GM12801 (cell line): ENCODE data around the gene RSAD1.

Source experiments
- TF ChIP-seq, protein P1 (sequence below): IDR thresholded peaks from one replicate; pipeline ENCODE4 v1.5.1; 2011; ENCODE audit warnings: control low read depth; ENCODE audit not compliant: insufficient read length; ENCODE audit errors: extremely low read depth

RSAD1 gene

DNA sequence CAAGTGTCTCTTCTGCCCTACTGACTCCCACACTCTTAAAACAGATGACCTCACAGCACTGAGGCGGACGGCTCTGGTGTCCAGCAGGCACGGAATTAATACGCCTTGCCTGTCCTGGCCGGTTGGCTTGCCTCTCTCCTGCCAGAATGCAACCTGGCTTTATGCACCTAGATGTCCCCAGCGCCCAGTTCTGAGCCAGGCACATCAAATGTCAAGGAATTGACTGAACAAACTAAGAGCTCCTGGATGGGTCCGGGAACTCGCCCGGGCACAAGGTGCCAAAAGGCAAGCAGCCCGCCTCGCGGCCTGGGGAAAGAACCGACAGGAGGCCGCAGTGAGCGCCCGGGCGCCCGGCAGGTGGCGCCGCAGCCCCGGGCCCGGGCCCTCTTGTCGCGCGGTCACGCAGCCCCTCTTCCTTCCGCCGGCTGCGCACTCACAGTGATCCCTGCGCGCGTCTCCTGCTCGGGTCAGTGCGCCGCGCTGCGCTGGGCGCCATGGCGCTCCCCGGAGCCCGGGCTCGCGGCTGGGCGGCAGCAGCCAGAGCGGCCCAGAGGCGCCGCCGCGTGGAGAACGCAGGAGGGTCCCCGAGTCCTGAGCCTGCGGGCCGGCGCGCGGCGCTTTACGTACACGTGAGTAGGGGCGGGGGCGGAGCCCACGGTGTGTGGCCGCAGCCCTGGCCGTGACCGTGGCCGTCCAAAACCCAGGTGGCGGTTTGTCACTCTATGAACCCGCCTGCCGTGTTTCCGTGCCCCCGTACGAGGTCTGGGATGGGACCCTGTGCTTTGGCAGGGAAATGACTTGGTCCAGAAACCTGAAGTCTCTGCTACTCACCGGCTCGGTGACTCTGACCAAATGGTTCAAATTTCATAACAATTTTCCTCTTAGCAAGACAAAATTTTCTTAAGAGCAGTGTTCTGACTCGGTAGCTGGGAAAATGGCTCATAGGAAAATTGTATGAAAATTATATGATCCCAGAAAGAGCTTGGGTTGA is at the start of gene RSAD1:
Gene RSAD1, plus strand, starts transcription at position 470 of the 991 bp plus-strand sequence. Its CDS starts 25 bp downstream, at position 495.
- TF ChIP-seq, protein P1, sequence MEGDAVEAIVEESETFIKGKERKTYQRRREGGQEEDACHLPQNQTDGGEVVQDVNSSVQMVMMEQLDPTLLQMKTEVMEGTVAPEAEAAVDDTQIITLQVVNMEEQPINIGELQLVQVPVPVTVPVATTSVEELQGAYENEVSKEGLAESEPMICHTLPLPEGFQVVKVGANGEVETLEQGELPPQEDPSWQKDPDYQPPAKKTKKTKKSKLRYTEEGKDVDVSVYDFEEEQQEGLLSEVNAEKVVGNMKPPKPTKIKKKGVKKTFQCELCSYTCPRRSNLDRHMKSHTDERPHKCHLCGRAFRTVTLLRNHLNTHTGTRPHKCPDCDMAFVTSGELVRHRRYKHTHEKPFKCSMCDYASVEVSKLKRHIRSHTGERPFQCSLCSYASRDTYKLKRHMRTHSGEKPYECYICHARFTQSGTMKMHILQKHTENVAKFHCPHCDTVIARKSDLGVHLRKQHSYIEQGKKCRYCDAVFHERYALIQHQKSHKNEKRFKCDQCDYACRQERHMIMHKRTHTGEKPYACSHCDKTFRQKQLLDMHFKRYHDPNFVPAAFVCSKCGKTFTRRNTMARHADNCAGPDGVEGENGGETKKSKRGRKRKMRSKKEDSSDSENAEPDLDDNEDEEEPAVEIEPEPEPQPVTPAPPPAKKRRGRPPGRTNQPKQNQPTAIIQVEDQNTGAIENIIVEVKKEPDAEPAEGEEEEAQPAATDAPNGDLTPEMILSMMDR, result no peak

DNA sequence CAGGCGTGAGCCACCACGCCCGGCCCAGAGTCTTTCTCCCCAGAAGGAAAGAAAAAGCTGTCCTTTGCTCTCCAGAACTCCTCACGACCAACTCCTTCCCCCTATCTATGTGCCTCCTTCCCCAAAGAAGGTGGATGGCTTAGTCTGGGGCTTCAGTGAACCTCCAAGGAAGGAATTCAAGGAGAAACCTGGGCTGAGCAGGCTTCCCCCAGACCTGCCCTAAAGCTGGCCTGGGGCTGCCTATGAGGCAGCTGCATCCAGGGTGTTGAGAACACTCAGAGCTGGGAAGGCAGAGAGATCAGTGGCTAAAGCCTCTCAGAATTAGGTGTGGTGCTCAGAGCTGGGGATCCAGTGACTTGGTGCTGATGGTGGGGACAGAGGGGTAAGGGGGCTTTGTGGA is 48.9 kb upstream of the RSAD1 start:
- TF ChIP-seq, protein P1, result no peak

DNA sequence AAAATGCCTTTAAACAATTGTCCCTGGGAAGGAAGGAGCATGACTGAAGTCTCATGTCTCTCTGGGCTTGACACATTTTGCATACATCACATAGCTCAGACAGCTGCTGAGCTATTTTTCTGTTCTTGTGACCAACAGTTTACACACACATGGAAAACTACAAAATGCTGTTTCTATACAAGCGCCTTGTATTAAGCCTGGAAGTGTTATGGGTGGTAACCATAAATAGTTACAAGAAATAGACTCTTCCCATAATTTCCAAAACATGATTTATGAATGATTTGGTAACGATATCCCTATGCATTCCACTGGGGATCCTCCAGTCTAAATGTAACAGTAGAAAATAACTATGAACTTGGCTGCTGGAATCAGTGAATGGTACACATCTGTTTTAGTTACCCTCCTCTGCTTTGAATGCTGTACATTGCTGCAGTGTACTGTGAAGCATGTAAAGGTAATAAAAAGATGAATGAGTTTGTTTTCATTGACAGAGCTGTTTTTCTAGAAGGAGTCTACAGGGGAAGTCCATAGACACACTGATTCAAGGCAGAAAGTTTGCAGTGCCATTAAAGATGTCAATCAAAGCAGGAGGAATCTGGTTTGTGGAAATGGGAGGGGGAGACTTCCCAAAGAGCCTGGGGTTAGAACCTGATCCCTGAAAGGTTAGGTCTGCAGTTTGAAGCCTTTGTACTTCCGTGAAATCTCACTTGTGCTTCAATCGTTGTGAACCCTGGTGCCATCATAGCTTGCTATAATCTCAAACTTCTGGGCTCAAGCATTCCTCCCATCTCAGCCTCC is 47.6 kb upstream of the RSAD1 start:
- TF ChIP-seq, protein P1, result no peak

DNA sequence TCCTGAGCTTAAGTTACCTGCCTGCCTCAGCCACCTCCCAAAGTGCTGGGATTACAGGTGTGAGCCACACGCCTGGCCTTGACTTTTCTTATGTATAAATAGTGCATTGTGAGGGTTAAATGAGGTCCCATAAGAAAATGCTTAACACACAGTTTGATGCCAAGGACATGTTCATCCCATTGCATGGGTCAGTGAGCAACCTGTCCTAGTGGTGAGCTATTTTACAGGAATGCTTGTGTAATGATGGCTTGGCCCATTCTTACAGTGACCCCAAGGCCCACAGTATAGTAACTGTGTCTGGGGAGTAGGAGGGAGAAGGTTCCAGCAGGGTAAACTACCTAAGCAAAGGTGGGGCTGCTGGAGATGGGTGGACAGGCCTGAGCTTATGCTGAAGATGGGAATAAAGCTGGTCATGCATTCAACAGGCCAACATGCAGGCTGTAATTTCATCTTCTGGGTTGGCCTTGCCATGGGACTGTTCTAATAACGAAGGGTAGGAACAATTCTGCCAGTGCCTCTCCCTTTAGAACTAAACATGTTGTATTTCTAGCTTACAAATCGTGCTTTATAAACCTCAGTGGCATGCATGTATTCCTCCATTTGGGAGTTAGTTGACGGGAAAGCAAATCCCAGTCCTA is 46.4 kb upstream of the RSAD1 start:
- TF ChIP-seq, protein P1, result no peak

DNA sequence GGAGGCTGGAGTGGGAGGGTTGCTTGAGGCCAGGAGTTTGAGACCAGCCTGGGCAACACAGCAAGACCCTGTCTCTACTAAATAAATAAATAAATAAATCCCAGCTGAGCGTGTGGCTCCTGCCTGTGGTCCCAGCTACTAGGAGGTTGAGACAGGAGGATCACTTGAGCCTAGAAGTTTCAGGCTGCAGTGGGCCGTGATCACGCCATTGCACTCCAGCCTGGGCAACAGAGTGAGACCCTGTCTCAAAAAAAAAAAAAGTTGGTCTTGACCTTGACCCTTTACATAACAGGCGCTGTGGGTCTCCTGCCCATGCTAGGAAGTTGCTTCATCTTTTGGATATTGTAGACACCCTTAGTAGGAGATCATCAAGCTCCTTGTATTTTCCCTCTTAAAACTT is 41.3 kb upstream of the RSAD1 start:
- TF ChIP-seq, protein P1, result no peak

DNA sequence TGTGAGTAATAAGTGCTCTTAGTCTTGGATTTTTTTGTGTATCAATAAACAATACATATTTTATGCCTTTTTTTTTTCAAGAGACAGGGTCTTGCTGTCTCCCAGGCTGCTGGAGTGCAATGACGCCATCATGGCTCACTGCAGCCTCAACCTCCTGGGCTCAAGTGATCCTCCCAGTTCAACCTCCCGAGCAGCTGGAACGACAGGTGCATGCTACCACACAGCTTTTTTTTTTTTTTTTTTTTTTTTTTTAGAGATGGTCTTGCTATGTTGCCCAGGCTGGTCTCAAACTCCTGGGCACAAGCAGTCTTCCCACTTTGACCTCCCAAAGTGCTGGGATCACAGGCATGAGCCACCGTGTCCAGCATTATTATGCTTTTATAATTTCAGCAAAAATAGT is 39.7 kb upstream of the RSAD1 start:
- TF ChIP-seq, protein P1, result no peak
